ENCODE results near the gene PALS1. TPM values are rescaled to one million over a fixed set of nuclear protein-coding genes. Genes with fewer than 3 reads are reported as not detected.

The PALS1 gene
- total RNA-seq, 1 donor from 2014 or later = 12.4 TPM

DNA sequence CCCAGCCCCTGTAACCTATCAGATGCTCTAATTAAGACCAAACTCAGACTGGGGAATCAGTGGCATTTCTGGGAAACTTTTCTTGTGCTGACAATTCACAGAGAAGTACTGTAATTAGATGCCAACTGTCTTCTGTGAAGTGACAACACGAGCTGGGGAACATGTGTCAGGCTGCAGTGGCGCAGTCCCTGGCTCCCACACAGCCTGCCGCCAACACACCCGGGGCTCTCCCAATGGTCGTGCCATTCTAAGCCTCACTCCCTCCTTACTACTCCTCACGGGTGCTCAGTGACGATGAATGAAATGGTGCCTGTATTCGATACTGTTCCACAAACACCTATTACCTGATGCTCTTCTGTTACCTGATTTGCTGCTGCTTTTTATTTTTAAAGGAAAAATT is 33.4 kb upstream of the PALS1 start:
- H3K4me1 Mint-ChIP-seq (ENCODE audit: unreplicated experiment) = no peaks in the 10 kb centered on the region
- no peak overlapping the region for H3K27ac Mint-ChIP-seq (ENCODE audit: unreplicated experiment)
- no peak for DNase-seq (ENCODE audit: extremely low spot score, unreplicated experiment)
- TF ChIP-seq, protein P1, sequence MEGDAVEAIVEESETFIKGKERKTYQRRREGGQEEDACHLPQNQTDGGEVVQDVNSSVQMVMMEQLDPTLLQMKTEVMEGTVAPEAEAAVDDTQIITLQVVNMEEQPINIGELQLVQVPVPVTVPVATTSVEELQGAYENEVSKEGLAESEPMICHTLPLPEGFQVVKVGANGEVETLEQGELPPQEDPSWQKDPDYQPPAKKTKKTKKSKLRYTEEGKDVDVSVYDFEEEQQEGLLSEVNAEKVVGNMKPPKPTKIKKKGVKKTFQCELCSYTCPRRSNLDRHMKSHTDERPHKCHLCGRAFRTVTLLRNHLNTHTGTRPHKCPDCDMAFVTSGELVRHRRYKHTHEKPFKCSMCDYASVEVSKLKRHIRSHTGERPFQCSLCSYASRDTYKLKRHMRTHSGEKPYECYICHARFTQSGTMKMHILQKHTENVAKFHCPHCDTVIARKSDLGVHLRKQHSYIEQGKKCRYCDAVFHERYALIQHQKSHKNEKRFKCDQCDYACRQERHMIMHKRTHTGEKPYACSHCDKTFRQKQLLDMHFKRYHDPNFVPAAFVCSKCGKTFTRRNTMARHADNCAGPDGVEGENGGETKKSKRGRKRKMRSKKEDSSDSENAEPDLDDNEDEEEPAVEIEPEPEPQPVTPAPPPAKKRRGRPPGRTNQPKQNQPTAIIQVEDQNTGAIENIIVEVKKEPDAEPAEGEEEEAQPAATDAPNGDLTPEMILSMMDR (IDR thresholded peaks at IDR 0.05) = no peak
- no peak overlapping the region for H3K4me3 Mint-ChIP-seq (ENCODE audit: unreplicated experiment)
- peaks cover 6% of the 10 kb centered on the region for H3K27me3 Mint-ChIP-seq (ENCODE audit: unreplicated experiment)
- H3K36me3 Mint-ChIP-seq (ENCODE audit: unreplicated experiment) = no peaks in the 10 kb centered on the region
- no peaks in the 10 kb centered on the region for H3K9me3 Mint-ChIP-seq (ENCODE audit: unreplicated experiment)

DNA sequence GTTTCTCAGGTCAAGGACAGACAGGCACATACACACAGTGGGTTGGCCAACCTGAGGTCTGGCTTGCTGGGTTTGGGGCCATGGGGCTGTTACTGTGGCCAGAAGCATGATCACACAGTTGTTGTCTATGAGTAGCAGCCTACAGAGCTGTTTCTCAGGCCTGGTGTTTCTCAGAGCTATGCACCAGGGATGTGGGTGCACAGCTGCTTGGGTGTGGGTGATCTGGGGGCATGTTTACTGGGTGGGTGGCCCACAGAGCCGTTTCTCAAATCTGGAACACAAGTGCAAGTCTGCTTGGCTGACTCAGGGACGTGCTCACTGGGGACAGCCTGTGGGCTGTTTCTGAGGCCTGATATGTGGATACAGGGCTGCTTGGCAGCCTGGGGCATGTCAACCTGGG is 23.1 kb upstream of the PALS1 start:
- TF ChIP-seq, protein P1 (IDR thresholded peaks at IDR 0.05) = no peak
- H3K36me3 Mint-ChIP-seq (ENCODE audit: unreplicated experiment) = no peaks in the 10 kb centered on the region
- H3K27me3 Mint-ChIP-seq (ENCODE audit: unreplicated experiment) = peaks cover 5% of the 10 kb centered on the region
- peaks cover 15% of the 10 kb centered on the region for H3K4me1 Mint-ChIP-seq (ENCODE audit: unreplicated experiment)
- no peak overlapping the region for H3K27ac Mint-ChIP-seq (ENCODE audit: unreplicated experiment)
- H3K9me3 Mint-ChIP-seq (ENCODE audit: unreplicated experiment) = no peaks in the 10 kb centered on the region
- no peak for DNase-seq (ENCODE audit: extremely low spot score, unreplicated experiment)
- H3K4me3 Mint-ChIP-seq (ENCODE audit: unreplicated experiment) = no peak overlapping the region

DNA sequence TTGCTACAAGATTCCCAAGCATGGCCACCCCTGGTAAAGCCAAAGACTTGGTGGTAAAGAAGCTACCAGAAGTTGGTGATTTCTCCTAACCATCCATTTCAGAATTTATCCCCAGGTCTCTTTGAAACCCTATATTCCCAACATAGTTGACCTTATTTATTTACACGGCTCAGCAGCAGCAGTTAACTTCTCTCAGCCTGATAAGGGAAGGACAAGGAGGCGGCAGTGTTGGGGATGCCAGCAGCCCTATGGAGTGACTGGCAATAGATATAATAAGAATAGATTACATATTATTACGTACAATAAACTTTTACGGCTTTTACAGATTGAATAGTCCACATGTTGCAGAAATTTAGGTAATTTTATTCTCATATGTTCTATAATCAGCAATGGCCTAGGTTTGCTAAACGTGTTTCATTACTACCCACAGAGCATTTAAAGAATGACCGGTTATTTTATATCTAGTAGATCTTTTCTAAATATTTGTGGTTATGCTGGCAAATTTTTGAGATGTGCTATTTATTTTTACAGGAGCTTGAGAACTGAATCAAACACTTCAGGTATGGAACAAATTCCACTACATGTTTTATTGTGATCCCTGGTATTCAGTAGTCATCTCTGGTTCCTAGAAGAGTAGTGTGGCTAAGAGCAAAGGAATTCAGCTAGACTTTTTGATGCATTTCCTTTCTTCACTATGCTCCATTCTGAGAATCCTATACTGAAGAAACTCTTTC is 19.8 kb upstream of the PALS1 start:
- Mint-ChIP-seq H3K4me1 (ENCODE audit: unreplicated experiment) (peaks cover 15% of the 10 kb centered on the region), H3K9me3 (ENCODE audit: unreplicated experiment) (no peaks in the 10 kb centered on the region), H3K27me3 (ENCODE audit: unreplicated experiment) (no peaks in the 10 kb centered on the region), H3K4me3 (ENCODE audit: unreplicated experiment) (no peak overlapping the region), H3K27ac (ENCODE audit: unreplicated experiment) (no peak overlapping the region), H3K36me3 (ENCODE audit: unreplicated experiment) (no peaks in the 10 kb centered on the region)
- TF ChIP-seq, protein P1 (IDR thresholded peaks at IDR 0.05) = no peak
- no peak for DNase-seq (ENCODE audit: extremely low spot score, unreplicated experiment)

DNA sequence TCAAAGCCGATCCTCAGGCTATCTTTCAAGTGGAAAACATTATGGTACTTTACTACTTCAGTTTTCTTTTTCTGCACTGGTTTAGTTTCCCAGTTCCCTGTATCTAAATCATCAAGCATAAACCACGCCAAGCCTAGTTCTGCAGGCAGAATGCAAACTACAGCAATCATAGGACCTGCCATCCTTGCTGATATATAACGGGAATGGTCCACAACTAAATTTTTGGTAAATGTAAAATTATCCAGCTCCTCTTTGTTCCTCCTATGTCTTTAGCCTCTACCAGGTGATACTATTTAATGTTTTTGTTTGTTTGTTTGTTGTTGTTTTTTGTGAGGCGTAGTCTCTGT is 19.3 kb upstream of the PALS1 start:
- no peak overlapping the region for H3K4me3 Mint-ChIP-seq (ENCODE audit: unreplicated experiment)
- DNase-seq (ENCODE audit: extremely low spot score, unreplicated experiment) = no peak

DNA sequence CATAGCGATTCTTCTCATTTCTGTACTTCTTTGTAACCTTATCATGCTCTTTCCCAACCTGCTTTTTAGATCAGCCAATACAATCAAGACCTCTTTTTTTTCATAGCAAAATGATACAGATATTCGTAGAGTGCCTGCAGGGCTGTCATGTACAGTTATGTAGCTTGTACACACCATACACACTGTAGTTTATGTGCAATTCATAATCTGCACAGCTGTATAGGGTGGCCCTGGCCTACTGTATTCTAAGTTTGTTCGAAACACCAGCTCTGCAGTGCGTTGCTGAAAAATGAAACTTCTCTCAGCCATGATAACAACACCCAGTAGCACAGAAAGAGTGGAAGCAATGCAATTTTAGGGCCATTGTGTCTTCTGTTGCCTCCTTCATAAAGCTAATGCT is 15.7 kb upstream of the PALS1 start:
- TF ChIP-seq, protein P1 (IDR thresholded peaks at IDR 0.05) = no peak
- DNase-seq (ENCODE audit: extremely low spot score, unreplicated experiment) = no peak
- H3K27ac Mint-ChIP-seq (ENCODE audit: unreplicated experiment) = no peak overlapping the region
- H3K9me3 Mint-ChIP-seq (ENCODE audit: unreplicated experiment) = no peaks in the 10 kb centered on the region
- H3K27me3 Mint-ChIP-seq (ENCODE audit: unreplicated experiment) = no peaks in the 10 kb centered on the region
- H3K36me3 Mint-ChIP-seq (ENCODE audit: unreplicated experiment) = no peaks in the 10 kb centered on the region
- no peak overlapping the region for H3K4me3 Mint-ChIP-seq (ENCODE audit: unreplicated experiment)
- H3K4me1 Mint-ChIP-seq (ENCODE audit: unreplicated experiment) = peaks cover 15% of the 10 kb centered on the region

More for the DNA sequence above, 19.3 kb upstream of the PALS1 start:
- H3K4me1 Mint-ChIP-seq (ENCODE audit: unreplicated experiment) = peaks cover 15% of the 10 kb centered on the region
- H3K36me3 Mint-ChIP-seq (ENCODE audit: unreplicated experiment) = no peaks in the 10 kb centered on the region
- H3K9me3 Mint-ChIP-seq (ENCODE audit: unreplicated experiment) = no peaks in the 10 kb centered on the region
- no peaks in the 10 kb centered on the region for H3K27me3 Mint-ChIP-seq (ENCODE audit: unreplicated experiment)
- H3K27ac Mint-ChIP-seq (ENCODE audit: unreplicated experiment) = no peak overlapping the region
- TF ChIP-seq, protein P1 (IDR thresholded peaks at IDR 0.05) = no peak

All from osteocyte (in vitro differentiated cells).